GM19468 (cell line): Measurements from ENCODE around the gene TTC39C.
"Not testable (repeated sequence)": the region's sequence is repeated elsewhere in the genome, so short reads cannot be mapped to it uniquely, and the experiment has no call there.

Source experiments
- ATAC-seq: cut with Tn5 transposase; IDR thresholded peaks from one replicate; pipeline ENCODE4 v1.9.1; 2021; ENCODE audit warnings: mild to moderate bottlenecking, moderate library complexity, moderate number of reproducible peaks; ENCODE audit not compliant: unreplicated experiment; ENCODE audit errors: extremely low read depth

Gene TTC39C

GRCh38 chr18:24074757-24075156 is 60.2 kb downstream of the TTC39C start:
- not testable (repeated sequence) for ATAC-seq

GRCh38 chr18:24075767-24076597 is 61.4 kb downstream of the TTC39C start:
- ATAC-seq: no peak

GRCh38 chr18:24076950-24077349 is 62.4 kb downstream of the TTC39C start:
- no peak for ATAC-seq

GRCh38 chr18:24078391-24078790 is 63.8 kb downstream of the TTC39C start:
- no peak for ATAC-seq

GRCh38 chr18:24080861-24081260 is 66.3 kb downstream of the TTC39C start:
- no peak for ATAC-seq

- ATAC-seq: no peak
Observed at GRCh38 chr18:24083550-24083949, 69.0 kb downstream of the TTC39C start.

GRCh38 chr18:24086082-24086481 is 71.5 kb downstream of the TTC39C start:
- no peak for ATAC-seq

- ATAC-seq: no peak
Observed at GRCh38 chr18:24089076-24089475, 74.5 kb downstream of the TTC39C start.

- no peak for ATAC-seq
Observed at GRCh38 chr18:24089515-24090337, 75.2 kb downstream of the TTC39C start.

- ATAC-seq: no peak
Observed at GRCh38 chr18:24090876-24091275, 76.3 kb downstream of the TTC39C start.

GRCh38 chr18:24094561-24094960 is 80.0 kb downstream of the TTC39C start:
- no peak for ATAC-seq

GRCh38 chr18:24095976-24096375 is 81.4 kb downstream of the TTC39C start:
- ATAC-seq: no peak

GRCh38 chr18:24103320-24104021 is 88.9 kb downstream of the TTC39C start:
- no peak for ATAC-seq

- ATAC-seq: no peak
Observed at GRCh38 chr18:24104486-24104885, 89.9 kb downstream of the TTC39C start.

GRCh38 chr18:24108641-24109040 is 94.1 kb downstream of the TTC39C start:
- ATAC-seq: no peak

GRCh38 chr18:24111936-24112335 is 97.4 kb downstream of the TTC39C start:
- ATAC-seq: no peak

- ATAC-seq: no peak
Observed at GRCh38 chr18:24112464-24112863, 97.9 kb downstream of the TTC39C start.

GRCh38 chr18:24112874-24113615 is 98.5 kb downstream of the TTC39C start:
- no peak for ATAC-seq

GRCh38 chr18:24114924-24115549 is 100.5 kb downstream of the TTC39C start:
- no peak for ATAC-seq

GRCh38 chr18:24115628-24116027 is 101.1 kb downstream of the TTC39C start:
- no peak for ATAC-seq
